ENCODE results near the gene RFC4. TPM values are rescaled to one million over a fixed set of nuclear protein-coding genes. Genes with fewer than 3 reads are reported as not detected.

The RFC4 gene
- total and polyA plus RNA-seq, 2 of the 13 experiments (the other 11 are each of a cell fraction or from before 2014, with no cell fraction given) = 18.5 to 103 TPM

- TF ChIP-seq CREB1 (IDR thresholded peaks at IDR 0.05) = no peak
- no peak for TF ChIP-seq CREB1 (CRISPR knock-in tag; IDR thresholded peaks at IDR 0.05)
- no peak for TF ChIP-seq ZBTB2 (CRISPR knock-in tag; IDR thresholded peaks at IDR 0.05; ENCODE audit: low read depth)
- TF ChIP-seq PHB2 (IDR thresholded peaks at IDR 0.05; ENCODE audit: partially characterized antibody) = no peak
- TF ChIP-seq NR2C2 (CRISPR knock-in tag; IDR thresholded peaks at IDR 0.05; ENCODE audit: borderline replicate concordance) = no peak
- peak; percentile 58; the same call in 1 of the 2 replicates for TF ChIP-seq SP4 (CRISPR knock-in tag; IDR thresholded peaks at IDR 0.05)
- no peak for TF ChIP-seq CC2D1A (CRISPR knock-in tag; IDR thresholded peaks at IDR 0.05)
- no peak for TF ChIP-seq ZNF850 (CRISPR knock-in tag; conservative IDR thresholded peaks at IDR 0.05)
- TF ChIP-seq PCBP1 (IDR thresholded peaks at IDR 0.05; ENCODE audit: borderline replicate concordance, low read depth, low read length) = no peak
- no peak for TF ChIP-seq CEBPB (IDR thresholded peaks at IDR 0.05; ENCODE audit: borderline replicate concordance, low read depth, low read length)
- no peak for TF ChIP-seq ATF3 (CRISPR knock-in tag; IDR thresholded peaks at IDR 0.05)
- no peak; the same call in 1 of the 2 replicates for TF ChIP-seq MTF1 (CRISPR knock-in tag; IDR thresholded peaks at IDR 0.05)
- TF ChIP-seq HNF1B (CRISPR knock-in tag; IDR thresholded peaks at IDR 0.05) = no peak; the same call in 1 of the 2 replicates
- no peak for TF ChIP-seq DNMT1 (CRISPR knock-in tag; IDR thresholded peaks at IDR 0.05)
- no peak for TF ChIP-seq STAT6 (CRISPR knock-in tag; IDR thresholded peaks at IDR 0.05; ENCODE audit: borderline replicate concordance)
- no peak for TF ChIP-seq MIER2 (CRISPR knock-in tag; IDR thresholded peaks at IDR 0.05)
- no peak for TF ChIP-seq ARID3A (IDR thresholded peaks at IDR 0.05; ENCODE audit: low read depth, low read length)
- peak; percentile 35 for TF ChIP-seq IRF2 (CRISPR knock-in tag; IDR thresholded peaks at IDR 0.05)
- peak; percentile 59 for TF ChIP-seq KDM5A (IDR thresholded peaks at IDR 0.05; ENCODE audit: borderline replicate concordance, low read length)
- TF ChIP-seq FOXJ3 (CRISPR knock-in tag; IDR thresholded peaks at IDR 0.05; ENCODE audit: borderline replicate concordance) = no peak
- no peak for TF ChIP-seq ZNF567 (CRISPR knock-in tag; IDR thresholded peaks at IDR 0.05; ENCODE audit: borderline replicate concordance)
Observed at GRCh38 chr3:186783731-186784515, 22.4 kb downstream of the RFC4 start (continued).

All from HepG2 (cell line).